RPMI8226 (cell line): ENCODE measurements around the gene IL22RA2.
A peak's percentile ranks its signal among the peaks of the same experiment; 100 is the strongest.

Experiments
- DNase-seq: peaks from one replicate; pipeline ENCODE4 v3.0.0-alpha.2; 2015

IL22RA2 gene

GRCh38 chr6:137166247-137167098 lies 7.0 kb downstream of the IL22RA2 start:
- DNase-seq = no peak

- peak; percentile 45 for DNase-seq
Measured at GRCh38 chr6:137165375-137166246, 7.8 kb downstream of the IL22RA2 start.

- DNase-seq = no peak
Measured at GRCh38 chr6:137163732-137164318, 9.6 kb downstream of the IL22RA2 start.

GRCh38 chr6:137162692-137163306 lies 10.6 kb downstream of the IL22RA2 start:
- DNase-seq = no peak

DNA sequence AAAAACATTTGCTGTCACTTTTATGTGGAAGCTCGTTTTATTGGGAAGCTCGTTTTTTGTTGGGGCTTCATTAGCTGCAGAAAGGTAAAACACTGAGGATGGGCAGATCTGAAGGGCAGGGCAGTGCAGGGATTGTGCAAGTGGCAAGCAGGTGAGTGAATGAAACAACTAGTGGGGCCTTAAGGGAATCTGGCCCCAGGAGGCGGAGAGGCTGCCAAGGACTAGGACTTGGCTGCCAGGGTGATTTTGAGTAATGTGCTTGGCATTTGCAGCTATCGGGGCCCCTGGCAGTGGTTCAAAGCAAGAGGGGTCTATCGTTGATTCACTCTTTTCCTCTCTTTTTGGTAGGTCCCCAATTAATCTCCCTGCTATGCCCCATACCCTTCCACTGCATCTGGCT lies 11.5 kb downstream of the IL22RA2 start:
- DNase-seq = no peak

DNA sequence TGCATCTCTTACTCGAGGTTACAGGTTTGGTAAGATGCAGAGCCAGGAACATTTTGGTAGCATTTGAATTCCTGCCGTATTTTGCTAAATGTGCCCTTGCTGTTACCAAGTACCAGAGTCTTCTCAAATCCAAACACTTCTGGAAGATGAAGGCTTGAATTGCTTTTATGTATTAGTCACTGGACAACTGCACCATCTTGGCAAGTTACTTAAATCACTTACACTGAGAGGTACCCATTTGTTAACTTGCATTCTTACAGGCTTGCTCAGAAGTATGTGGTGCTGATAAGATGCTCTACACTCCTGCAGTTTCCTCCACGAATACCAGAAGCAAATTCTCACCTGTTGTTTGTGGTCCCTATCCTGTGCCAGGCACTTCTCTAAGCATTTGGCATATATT lies 12.7 kb downstream of the IL22RA2 start:
- DNase-seq = no peak

- no peak for DNase-seq
Measured at GRCh38 chr6:137159912-137160311, 13.5 kb downstream of the IL22RA2 start.

GRCh38 chr6:137157601-137158000 lies 15.8 kb downstream of the IL22RA2 start:
- no peak for DNase-seq

DNA sequence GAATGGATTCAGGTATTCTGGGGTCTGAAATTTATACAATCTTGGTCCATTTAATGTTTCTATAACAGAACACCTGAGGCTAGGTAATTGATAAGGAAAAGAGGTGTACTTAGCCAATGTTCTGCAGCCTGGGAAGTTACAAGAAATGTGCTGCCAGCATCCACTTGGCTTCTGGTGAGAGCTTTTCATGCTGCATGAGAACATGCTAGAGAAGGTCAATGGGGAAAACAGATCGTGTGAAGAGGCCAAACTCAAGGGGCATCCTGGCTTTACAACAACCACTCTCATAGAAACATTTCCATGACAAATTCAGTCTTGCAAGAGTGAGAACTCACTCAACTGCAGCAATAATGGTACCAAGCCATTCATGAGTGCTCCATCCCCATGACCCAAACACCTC lies 16.8 kb downstream of the IL22RA2 start:
- DNase-seq = no peak

DNA sequence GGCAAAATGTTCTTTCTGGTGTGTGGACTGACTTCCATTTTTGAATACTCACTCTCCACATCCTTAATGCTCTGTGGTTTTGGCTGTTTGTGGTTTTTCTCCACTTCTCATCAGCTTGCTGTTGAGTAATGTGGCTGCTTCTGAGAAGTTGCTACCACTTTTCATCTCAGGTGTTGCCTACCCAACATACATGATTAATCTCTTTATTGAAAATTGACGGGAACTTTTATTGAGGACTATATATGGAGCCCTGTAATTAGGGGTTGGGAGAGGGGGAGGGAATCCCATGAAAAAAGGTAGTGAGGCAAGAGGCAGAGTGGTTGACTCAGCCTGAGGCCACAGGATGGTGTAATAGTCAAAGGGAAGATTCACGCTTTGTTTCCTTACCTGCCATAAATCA lies 17.6 kb downstream of the IL22RA2 start:
- no peak for DNase-seq

- no peak for DNase-seq
Measured at GRCh38 chr6:137150072-137150471, 23.4 kb downstream of the IL22RA2 start.

- DNase-seq = no peak
Measured at GRCh38 chr6:137149035-137149393, 24.4 kb downstream of the IL22RA2 start.

DNA sequence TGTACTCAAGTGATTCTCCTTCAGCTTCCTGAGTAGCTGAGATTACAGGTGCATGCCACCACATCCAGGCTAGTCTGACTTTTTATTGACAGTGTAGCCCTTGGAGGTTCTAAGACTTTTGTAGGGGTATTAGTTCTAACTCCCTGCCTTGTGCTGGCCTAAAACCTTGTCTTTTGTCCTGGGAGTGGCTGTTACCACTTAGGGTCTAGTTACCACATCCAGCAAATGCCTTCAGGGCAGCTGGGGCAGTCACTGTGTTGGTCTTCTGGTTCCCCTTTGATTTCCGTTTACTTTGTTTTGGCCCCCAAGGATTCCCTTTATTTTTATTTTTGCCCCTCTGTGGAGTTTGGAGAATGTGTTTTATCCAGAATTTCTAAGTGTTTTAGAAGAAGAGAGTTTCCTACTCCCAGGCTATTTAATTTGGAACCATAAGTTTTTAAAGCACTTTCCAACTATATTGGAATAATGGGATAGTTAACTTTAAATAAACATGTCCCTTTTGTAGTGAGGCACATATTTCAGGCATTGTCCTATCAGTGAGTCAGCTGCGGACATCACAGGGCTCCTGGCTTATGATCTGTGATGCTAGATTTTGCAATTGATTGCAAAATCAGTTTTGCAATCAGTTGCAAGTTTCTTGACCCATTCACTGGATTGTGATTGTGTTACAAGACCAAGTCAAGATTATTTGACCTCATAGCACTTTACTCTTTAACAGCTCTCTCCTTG lies 25.0 kb downstream of the IL22RA2 start:
- no peak for DNase-seq

DNA sequence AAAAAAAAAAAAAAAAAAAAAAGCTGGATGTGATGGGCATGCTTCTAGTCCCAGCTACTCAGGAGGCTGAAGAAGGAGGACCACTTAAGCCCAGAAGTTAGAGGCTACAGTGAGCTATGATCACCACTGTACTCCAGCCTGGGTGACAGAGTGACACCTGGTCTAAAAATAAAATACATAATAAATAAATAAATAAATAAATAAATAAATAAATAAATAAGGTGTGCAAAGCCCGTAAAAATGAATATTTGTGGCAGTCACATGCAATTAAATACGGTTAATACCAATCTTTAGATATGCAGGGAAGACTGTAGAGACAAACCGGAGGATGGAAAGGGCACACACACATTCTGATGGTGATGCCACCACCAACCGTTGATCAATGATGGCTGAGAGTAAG lies 26.2 kb downstream of the IL22RA2 start:
- no peak for DNase-seq

- DNase-seq = no peak
Measured at GRCh38 chr6:137146206-137146605, 27.2 kb downstream of the IL22RA2 start.

GRCh38 chr6:137145421-137145820 lies 28.0 kb downstream of the IL22RA2 start:
- DNase-seq = no peak

GRCh38 chr6:137136065-137136464 lies 37.4 kb downstream of the IL22RA2 start:
- no peak for DNase-seq

DNA sequence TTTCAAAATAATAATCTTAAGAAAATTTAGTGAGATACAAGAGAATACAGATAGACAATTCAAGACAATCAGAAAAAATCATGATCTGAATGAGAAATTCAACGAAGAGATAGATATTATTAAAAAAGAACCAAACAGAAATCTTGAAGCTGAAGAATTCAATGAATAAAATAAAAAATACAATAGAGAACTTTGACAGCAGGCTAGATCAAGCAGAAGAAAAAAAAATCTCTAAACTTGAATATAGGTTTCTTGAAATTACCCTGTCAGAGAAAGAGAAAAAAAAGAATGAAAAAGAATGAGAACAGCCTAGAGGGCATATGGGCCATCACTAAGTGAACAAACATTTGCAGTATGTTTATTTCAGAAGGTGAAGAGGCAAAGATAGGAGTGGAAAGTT lies 39.0 kb downstream of the IL22RA2 start:
- DNase-seq = no peak

DNA sequence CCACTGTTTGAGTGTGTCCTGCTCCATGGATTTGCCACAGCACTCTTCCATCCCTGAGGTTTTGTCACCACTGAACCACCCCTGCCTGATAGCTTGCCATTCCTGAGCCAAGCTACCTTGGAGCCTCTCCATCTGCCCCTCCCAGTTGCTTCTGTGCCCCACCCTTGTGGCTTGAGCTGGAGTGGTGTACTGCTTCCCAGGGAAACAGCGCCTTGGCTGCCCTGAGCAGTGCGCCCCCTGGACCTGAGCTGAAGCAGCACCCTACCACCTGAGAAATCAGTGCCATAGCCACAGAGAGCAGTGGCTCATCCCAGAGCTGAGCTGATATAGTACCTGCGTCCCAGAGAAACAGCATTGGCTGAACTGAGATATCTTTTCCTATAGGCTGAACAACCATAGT lies 40.3 kb downstream of the IL22RA2 start:
- DNase-seq = no peak

GRCh38 chr6:137126875-137127485 lies 46.5 kb downstream of the IL22RA2 start:
- DNase-seq = no peak

DNA sequence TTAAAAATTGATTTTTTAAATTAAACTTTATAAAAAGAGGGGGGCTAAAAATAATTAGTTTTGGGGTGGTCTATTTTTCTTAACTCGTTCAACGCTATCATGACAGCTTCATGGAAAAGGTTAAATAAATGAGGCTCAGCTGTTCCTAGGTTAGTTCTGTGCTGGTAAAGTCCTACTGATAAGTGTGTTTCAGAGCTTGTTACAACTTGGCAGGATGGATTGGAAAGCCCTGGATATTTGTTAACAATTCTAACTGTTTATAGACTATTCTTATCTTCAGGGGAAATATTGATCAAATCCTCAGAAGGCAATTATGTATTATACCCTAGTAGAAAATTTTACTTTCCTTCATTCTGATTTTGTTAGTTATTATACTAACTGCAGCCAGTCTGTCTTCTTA lies 50.4 kb downstream of the IL22RA2 start:
- DNase-seq = no peak

GRCh38 chr6:137122612-137123011 lies 50.8 kb downstream of the IL22RA2 start:
- DNase-seq = no peak
